K562 (cell line): ENCODE measurements around the gene ARPC4. TPM values are rescaled to one million over a fixed set of nuclear protein-coding genes. Genes with fewer than 3 reads are reported as not detected.

Source experiments
- EP400 ChIP-seq: fragments of 450-650 bp; IDR thresholded peaks from 2 replicates; pipeline ENCODE4 v1.6.1; 2017; ENCODE audit warnings: antibody characterized with exemption, mild to moderate bottlenecking, moderate library complexity
- FOXK1 ChIP-seq: sonication (generic); formaldehyde crosslinking; IDR thresholded peaks from 2 replicates; pipeline ENCODE4 v1.8.0; 2022; ENCODE audit warnings: missing genetic modification reagents, mild to moderate bottlenecking, borderline replicate concordance
- HMBOX1 ChIP-seq: sonication (generic); IDR thresholded peaks from 2 replicates; pipeline ENCODE4 v1.6.1; 2016
- NONO ChIP-seq, 2 experiments: fragments of 200-400 bp in 1 of 2; fragments of 450-650 bp in 1 of 2; formaldehyde crosslinking in 1 of 2; IDR thresholded peaks; 2 replicates each; pipeline ENCODE4 v1.6.1; 2017; ENCODE audit warnings: low read depth in 2 of 2, mild to moderate bottlenecking in 2 of 2, moderate library complexity in 2 of 2, low read length in 1 of 2
- RBM39 ChIP-seq: fragments of 200-400 bp; formaldehyde crosslinking; optimal IDR thresholded peaks from 2 replicates; pipeline ENCODE3; 2018; ENCODE audit warnings: low read depth, low read length
- SP2 ChIP-seq: IDR thresholded peaks from 2 replicates; pipeline ENCODE4 v1.6.1; 2011; ENCODE audit warnings: mild to moderate bottlenecking, low read depth, low read length, moderate library complexity; ENCODE audit not compliant: poor library complexity, severe bottlenecking; ENCODE audit errors: extremely low read depth
- SRF ChIP-seq, 2 experiments: fragments of 250-450, 450-650 bp in 1 of 2; sonication (Bioruptor Pico) in 1 of 2; sonication (generic) in 1 of 2; formaldehyde crosslinking; IDR thresholded peaks; 2 replicates each; pipeline versions ENCODE4 v1.5.0 to v1.5.1; 2020 to 2022; ENCODE audit warnings: mild to moderate bottlenecking in 1 of 2, missing genetic modification reagents in 1 of 2
- ZFP91 ChIP-seq: sonication (generic); formaldehyde crosslinking; IDR thresholded peaks from 2 replicates; pipeline ENCODE4 v1.8.0; 2022; ENCODE audit warnings: mild to moderate bottlenecking, missing genetic modification reagents
- ZNF165 ChIP-seq: fragments of 250-450 bp; sonication (Bioruptor Pico); IDR thresholded peaks from 2 replicates; pipeline ENCODE4 v1.4.0; 2020; ENCODE audit warnings: borderline replicate concordance
- polyA plus RNA-seq, 8 experiments: library from polyadenylated mRNA; depleted of rRNA in 4 of 8; stranded (reverse) in 5 of 8; unstranded in 3 of 8; fragments of >200 nt; fragmentation: Nextera tagmentation in 2 of 8; fragmentation: Illumina TruSeq in 1 of 8; extraction: Ambion mirVana in 2 of 8; extraction: Trizol in 1 of 8; gene quantifications; 2 replicates each; pipeline versions ENCODE4 v1.2.1 to v1.2.3, GENCODE V29; 2011 to 2014; ENCODE audit warnings: inconsistent platforms in 1 of 8, missing spikeins in 1 of 8
- total RNA-seq, 7 experiments: library from RNA; depleted of rRNA in 6 of 7; stranded (reverse); fragments of >200 nt in 6 of 7; fragmentation: Illumina TruSeq in 2 of 7; extraction: Trizol in 2 of 7; gene quantifications; 2 replicates each; pipeline versions ENCODE4 v1.2.1 to v1.2.3, GENCODE V29; 2011 to 2021; ENCODE audit warnings: low replicate concordance in 1 of 7
- TF ChIP-seq, protein P1 (sequence below): fragments of 450-650 bp; formaldehyde crosslinking; IDR thresholded peaks from 2 replicates; pipeline ENCODE4 v1.4.0; 2022; ENCODE audit warnings: missing genetic modification characterization
- TF ChIP-seq, protein P2 (sequence below), 2 experiments: fragments of 450-650 bp; IDR thresholded peaks; 2 replicates each; pipeline ENCODE4 v1.6.1; 2016; ENCODE audit warnings: mild to moderate bottlenecking in 2 of 2, borderline replicate concordance in 1 of 2, low read depth in 1 of 2, moderate library complexity in 1 of 2

Gene ARPC4
- total and polyA plus RNA-seq, 9 of the 15 experiments (the other 6 are each of a cell fraction or from before 2014, with no cell fraction given), result 20.1 to 153 (median 119) TPM

DNA sequence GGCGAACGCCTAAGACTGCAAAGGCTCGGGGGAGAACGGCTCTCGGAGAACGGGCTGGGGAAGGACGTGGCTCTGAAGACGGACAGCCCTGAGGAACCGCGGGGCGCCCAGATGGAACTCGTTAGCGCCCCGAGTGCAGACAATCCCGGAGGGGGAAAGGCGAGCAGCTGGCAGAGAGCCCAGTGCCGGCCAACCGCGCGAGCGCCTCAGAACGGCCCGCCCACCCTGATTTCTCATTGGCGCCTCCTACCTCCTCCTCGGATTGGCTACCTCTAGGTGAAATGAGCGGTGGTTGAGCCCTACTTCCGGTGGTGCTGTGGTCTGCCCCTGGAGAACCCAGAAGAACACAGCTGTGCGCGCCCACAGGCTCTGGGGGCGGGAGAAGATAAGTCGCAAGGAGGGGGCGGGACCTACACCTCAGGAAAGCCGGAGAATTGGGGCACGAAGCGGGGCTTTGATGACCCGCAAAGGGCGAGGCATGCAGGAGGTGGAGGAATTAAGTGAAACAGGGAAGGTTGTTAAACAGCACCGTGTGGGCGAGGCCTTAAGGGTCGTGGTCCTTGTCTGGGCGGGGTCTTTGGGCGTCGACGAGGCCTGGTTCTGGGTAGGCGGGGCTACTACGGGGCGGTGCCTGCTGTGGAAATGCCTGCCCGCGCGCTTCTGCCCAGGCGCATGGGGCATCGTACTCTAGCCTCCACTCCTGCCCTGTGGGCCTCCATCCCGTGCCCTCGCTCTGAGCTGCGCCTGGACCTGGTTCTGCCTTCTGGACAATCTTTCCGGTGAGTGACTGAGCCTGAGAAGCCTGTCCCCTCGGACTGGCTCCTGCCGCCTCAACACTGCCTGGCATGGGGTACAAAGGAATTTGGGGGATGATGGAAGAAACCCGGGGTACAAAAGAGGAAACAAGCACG is 43.0 kb upstream of the ARPC4 start, which contains the start of gene OGG1 (continued):
- TF ChIP-seq ZFP91 (CRISPR knock-in tag), result peak; percentile 6; the same call in 1 of the 2 replicates
- peak; percentile 19 for TF ChIP-seq RBM39
- no peak for TF ChIP-seq HMBOX1
- 0 out of 2 replicates have a peak, but pooled peaks have one; percentile 1 for TF ChIP-seq ZNF165 (CRISPR knock-in tag)
- TF ChIP-seq NONO (IDR thresholded peaks at IDR 0.05; ENCODE audit: low read depth in 2 of 2, low read length in 1 of 2), result no peak; a peak in 1 of 4 replicates
- TF ChIP-seq, protein P1, sequence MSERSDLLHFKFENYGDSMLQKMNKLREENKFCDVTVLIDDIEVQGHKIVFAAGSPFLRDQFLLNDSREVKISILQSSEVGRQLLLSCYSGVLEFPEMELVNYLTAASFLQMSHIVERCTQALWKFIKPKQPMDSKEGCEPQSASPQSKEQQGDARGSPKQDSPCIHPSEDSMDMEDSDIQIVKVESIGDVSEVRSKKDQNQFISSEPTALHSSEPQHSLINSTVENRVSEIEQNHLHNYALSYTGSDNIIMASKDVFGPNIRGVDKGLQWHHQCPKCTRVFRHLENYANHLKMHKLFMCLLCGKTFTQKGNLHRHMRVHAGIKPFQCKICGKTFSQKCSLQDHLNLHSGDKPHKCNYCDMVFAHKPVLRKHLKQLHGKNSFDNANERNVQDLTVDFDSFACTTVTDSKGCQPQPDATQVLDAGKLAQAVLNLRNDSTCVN (CRISPR knock-in tag), result 0 out of 2 replicates have a peak, but pooled peaks have one; percentile 11
- TF ChIP-seq EP400, result peak; percentile 90
- 0 out of 4 replicates have a peak, but pooled peaks of 1 of the 2 experiments have one; percentile 46 for TF ChIP-seq SRF (CRISPR knock-in tag; IDR thresholded peaks at IDR 0.05)
- TF ChIP-seq, protein P2, sequence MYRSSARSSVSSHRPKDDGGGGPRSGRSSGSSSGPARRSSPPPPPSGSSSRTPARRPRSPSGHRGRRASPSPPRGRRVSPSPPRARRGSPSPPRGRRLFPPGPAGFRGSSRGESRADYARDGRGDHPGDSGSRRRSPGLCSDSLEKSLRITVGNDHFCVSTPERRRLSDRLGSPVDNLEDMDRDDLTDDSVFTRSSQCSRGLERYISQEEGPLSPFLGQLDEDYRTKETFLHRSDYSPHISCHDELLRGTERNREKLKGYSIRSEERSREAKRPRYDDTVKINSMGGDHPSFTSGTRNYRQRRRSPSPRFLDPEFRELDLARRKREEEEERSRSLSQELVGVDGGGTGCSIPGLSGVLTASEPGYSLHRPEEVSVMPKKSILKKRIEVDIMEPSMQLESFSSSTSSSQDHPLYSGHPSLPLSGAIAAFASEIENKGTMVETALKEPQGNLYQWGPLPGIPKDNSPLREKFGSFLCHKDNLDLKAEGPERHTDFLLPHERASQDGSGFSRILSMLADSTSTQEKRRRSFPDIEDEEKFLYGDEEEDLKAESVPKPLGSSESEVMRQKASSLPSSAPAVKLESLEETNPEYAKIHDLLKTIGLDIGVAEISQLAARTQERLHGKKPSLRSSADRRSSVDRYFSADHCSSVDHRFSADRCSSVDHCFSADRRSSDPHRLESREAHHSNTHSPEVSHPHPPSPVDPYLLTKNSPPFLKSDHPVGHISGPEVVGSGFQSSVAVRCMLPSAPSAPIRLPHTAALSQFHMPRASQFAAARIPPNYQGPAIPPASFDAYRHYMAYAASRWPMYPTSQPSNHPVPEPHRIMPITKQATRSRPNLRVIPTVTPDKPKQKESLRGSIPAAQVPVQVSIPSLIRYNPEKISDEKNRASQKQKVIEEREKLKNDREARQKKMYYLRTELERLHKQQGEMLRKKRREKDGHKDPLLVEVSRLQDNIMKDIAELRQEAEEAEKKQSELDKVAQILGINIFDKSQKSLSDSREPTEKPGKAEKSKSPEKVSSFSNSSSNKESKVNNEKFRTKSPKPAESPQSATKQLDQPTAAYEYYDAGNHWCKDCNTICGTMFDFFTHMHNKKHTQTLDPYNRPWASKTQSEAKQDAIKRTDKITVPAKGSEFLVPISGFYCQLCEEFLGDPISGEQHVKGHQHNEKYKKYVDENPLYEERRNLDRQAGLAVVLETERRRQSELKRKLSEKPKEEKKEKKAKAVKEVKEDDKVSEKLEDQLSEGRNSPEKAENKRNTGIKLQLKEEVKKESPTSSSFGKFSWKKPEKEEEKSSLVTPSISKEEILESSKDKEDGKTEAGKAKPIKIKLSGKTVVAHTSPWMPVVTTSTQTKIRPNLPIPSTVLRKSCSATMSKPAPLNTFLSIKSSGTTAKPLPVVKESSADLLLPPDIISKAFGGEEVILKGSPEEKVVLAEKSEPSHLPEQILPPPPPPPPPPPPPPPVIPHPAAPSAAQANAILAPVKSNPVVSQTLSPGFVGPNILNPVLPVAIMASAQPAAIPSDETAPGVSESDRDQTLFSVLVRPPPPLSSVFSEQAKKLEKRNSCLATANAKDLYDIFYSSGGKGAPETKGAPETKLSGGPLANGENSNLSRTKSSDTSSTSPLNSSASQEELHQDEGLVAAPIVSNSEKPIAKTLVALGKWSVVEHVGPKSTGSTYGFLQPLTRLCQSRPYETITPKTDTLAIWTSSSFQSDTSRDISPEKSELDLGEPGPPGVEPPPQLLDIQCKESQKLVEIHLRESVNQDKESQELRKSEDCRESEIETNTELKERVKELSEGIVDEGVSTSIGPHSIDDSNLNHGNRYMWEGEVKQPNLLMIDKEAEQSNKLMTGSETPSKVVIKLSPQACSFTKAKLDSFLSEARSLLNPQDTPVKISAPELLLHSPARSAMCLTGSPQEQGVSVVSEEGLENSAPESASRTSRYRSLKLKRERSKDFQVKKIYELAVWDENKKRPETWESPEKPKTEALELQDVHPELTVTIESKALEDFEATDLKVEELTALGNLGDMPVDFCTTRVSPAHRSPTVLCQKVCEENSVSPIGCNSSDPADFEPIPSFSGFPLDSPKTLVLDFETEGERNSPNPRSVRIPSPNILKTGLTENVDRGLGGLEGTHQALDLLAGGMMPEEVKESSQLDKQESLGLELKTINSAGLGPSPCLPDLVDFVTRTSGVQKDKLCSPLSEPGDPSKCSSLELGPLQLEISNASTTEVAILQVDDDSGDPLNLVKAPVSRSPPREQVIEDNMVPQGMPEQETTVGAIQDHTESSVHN (IDR thresholded peaks at IDR 0.05; ENCODE audit: borderline replicate concordance in 1 of 2, low read depth in 1 of 2), result peak in 1 of 2 experiments; percentile 59; a peak in 1 of 4 replicates
- peak; percentile 56 for TF ChIP-seq SP2
- peak; percentile 92 for TF ChIP-seq FOXK1
